ENCODE results near the gene CHRD.

Gene CHRD

GRCh38 chr3:184379358-184380184 is at the start of gene CHRD:
Gene CHRD (plus strand): TSS chr3:184380054. CDS start chr3:184380319, 265 bp downstream.
- no peak within 1 kb of the TSS for H3K27ac ChIP-seq (ENCODE audit: low read depth, low read length)
- H3K9ac ChIP-seq (ENCODE audit: low read depth in 1 of 2, low read length in 2 of 2): no peak within 1 kb of the TSS
- H3K9me3 ChIP-seq (ENCODE audit: control insufficient read depth in 1 of 2, low read length in 2 of 2): no peaks in the 10 kb centered on the region
- H3K36me3 ChIP-seq (ENCODE audit: control insufficient read depth in 1 of 2, insufficient read depth in 2 of 2, low read length in 2 of 2): no peaks in the 10 kb centered on the region
- peak within 1 kb of the TSS; percentile 29 to 53 for H3K4me3 ChIP-seq (ENCODE audit: low read depth in 1 of 2, low read length in 2 of 2)
- H3K4me1 ChIP-seq (ENCODE audit: control insufficient read depth in 1 of 2, insufficient read depth in 2 of 2, low read length in 2 of 2): peaks cover 21 to 24% of the 10 kb centered on the region in 2 donors
- H3K27me3 ChIP-seq (ENCODE audit: control insufficient read depth in 1 of 2, insufficient read depth in 2 of 2, low read length in 2 of 2): peaks cover 53 to 60% of the 10 kb centered on the region in 2 donors

- peaks cover 60 to 78% of the 10 kb centered on the region in 2 donors for H3K36me3 ChIP-seq (ENCODE audit: control insufficient read depth in 1 of 2, insufficient read depth in 2 of 2, low read length in 2 of 2)
- no peak overlapping the region for H3K27ac ChIP-seq (ENCODE audit: low read depth, low read length)
- H3K4me1 ChIP-seq (ENCODE audit: control insufficient read depth in 1 of 2, insufficient read depth in 2 of 2, low read length in 2 of 2): peaks cover 15 to 19% of the 10 kb centered on the region in 2 donors
- H3K27me3 ChIP-seq (ENCODE audit: control insufficient read depth in 1 of 2, insufficient read depth in 2 of 2, low read length in 2 of 2): no peaks in the 10 kb centered on the region
- no peak overlapping the region for H3K4me3 ChIP-seq (ENCODE audit: low read depth in 1 of 2, low read length in 2 of 2)
- no peaks in the 10 kb centered on the region for H3K9me3 ChIP-seq (ENCODE audit: control insufficient read depth in 1 of 2, low read length in 2 of 2)
- H3K9ac ChIP-seq (ENCODE audit: low read depth in 1 of 2, low read length in 2 of 2): no peak overlapping the region
These were observed 47.3 kb upstream of the CHRD start for GRCh38 chr3:184332370-184333090.

- no peaks in the 10 kb centered on the region for H3K27me3 ChIP-seq (ENCODE audit: control insufficient read depth in 1 of 2, insufficient read depth in 2 of 2, low read length in 2 of 2)
- H3K4me1 ChIP-seq (ENCODE audit: control insufficient read depth in 1 of 2, insufficient read depth in 2 of 2, low read length in 2 of 2): peaks cover 15 to 26% of the 10 kb centered on the region in 2 donors
- H3K36me3 ChIP-seq (ENCODE audit: control insufficient read depth in 1 of 2, insufficient read depth in 2 of 2, low read length in 2 of 2): peaks cover 55 to 72% of the 10 kb centered on the region in 2 donors
- no peak overlapping the region for H3K9ac ChIP-seq (ENCODE audit: low read depth in 1 of 2, low read length in 2 of 2)
- H3K27ac ChIP-seq (ENCODE audit: low read depth, low read length): no peak overlapping the region
- H3K4me3 ChIP-seq (ENCODE audit: low read depth in 1 of 2, low read length in 2 of 2): no peak overlapping the region
- H3K9me3 ChIP-seq (ENCODE audit: control insufficient read depth in 1 of 2, low read length in 2 of 2): no peaks in the 10 kb centered on the region
These were observed 46.7 kb upstream of the CHRD start for GRCh38 chr3:184333190-184333589.

- Histone ChIP-seq H3K9ac (ENCODE audit: low read depth in 1 of 2, low read length in 2 of 2) (no peak overlapping the region), H3K27ac (ENCODE audit: low read depth, low read length) (no peak overlapping the region), H3K36me3 (ENCODE audit: control insufficient read depth in 1 of 2, insufficient read depth in 2 of 2, low read length in 2 of 2) (peaks cover 50 to 66% of the 10 kb centered on the region in 2 donors), H3K27me3 (ENCODE audit: control insufficient read depth in 1 of 2, insufficient read depth in 2 of 2, low read length in 2 of 2) (no peaks in the 10 kb centered on the region), H3K4me1 (ENCODE audit: control insufficient read depth in 1 of 2, insufficient read depth in 2 of 2, low read length in 2 of 2) (peaks cover 15 to 31% of the 10 kb centered on the region in 2 donors), H3K4me3 (ENCODE audit: low read depth in 1 of 2, low read length in 2 of 2) (no peak overlapping the region), H3K9me3 (ENCODE audit: control insufficient read depth in 1 of 2, low read length in 2 of 2) (no peaks in the 10 kb centered on the region)
These were observed 46.2 kb upstream of the CHRD start for GRCh38 chr3:184333700-184334099.

- Histone ChIP-seq H3K9me3 (ENCODE audit: control insufficient read depth in 1 of 2, low read length in 2 of 2) (no peaks in the 10 kb centered on the region), H3K4me1 (ENCODE audit: control insufficient read depth in 1 of 2, insufficient read depth in 2 of 2, low read length in 2 of 2) (peaks cover 17 to 32% of the 10 kb centered on the region in 2 donors), H3K27me3 (ENCODE audit: control insufficient read depth in 1 of 2, insufficient read depth in 2 of 2, low read length in 2 of 2) (no peaks in the 10 kb centered on the region), H3K9ac (ENCODE audit: low read depth in 1 of 2, low read length in 2 of 2) (no peak overlapping the region), H3K36me3 (ENCODE audit: control insufficient read depth in 1 of 2, insufficient read depth in 2 of 2, low read length in 2 of 2) (peaks cover 42 to 57% of the 10 kb centered on the region in 2 donors), H3K27ac (ENCODE audit: low read depth, low read length) (no peak overlapping the region), H3K4me3 (ENCODE audit: low read depth in 1 of 2, low read length in 2 of 2) (no peak overlapping the region)
These were observed 45.2 kb upstream of the CHRD start for GRCh38 chr3:184334470-184335158.

GRCh38 chr3:184335291-184335660 is 44.6 kb upstream of the CHRD start:
- Histone ChIP-seq H3K27me3 (ENCODE audit: control insufficient read depth in 1 of 2, insufficient read depth in 2 of 2, low read length in 2 of 2) (no peaks in the 10 kb centered on the region), H3K36me3 (ENCODE audit: control insufficient read depth in 1 of 2, insufficient read depth in 2 of 2, low read length in 2 of 2) (peaks cover 39 to 51% of the 10 kb centered on the region in 2 donors), H3K4me1 (ENCODE audit: control insufficient read depth in 1 of 2, insufficient read depth in 2 of 2, low read length in 2 of 2) (peaks cover 17 to 32% of the 10 kb centered on the region in 2 donors), H3K9me3 (ENCODE audit: control insufficient read depth in 1 of 2, low read length in 2 of 2) (no peaks in the 10 kb centered on the region), H3K27ac (ENCODE audit: low read depth, low read length) (peak overlapping the region; percentile 95), H3K9ac (ENCODE audit: low read depth in 1 of 2, low read length in 2 of 2) (peak overlapping the region; percentile 80 to 86), H3K4me3 (ENCODE audit: low read depth in 1 of 2, low read length in 2 of 2) (peak overlapping the region; percentile 85 to 86)

GRCh38 chr3:184335661-184336546 is 44.0 kb upstream of the CHRD start:
- Histone ChIP-seq H3K36me3 (ENCODE audit: control insufficient read depth in 1 of 2, insufficient read depth in 2 of 2, low read length in 2 of 2) (peaks cover 38 to 46% of the 10 kb centered on the region in 2 donors), H3K27ac (ENCODE audit: low read depth, low read length) (peak overlapping the region; percentile 95), H3K27me3 (ENCODE audit: control insufficient read depth in 1 of 2, insufficient read depth in 2 of 2, low read length in 2 of 2) (no peaks in the 10 kb centered on the region), H3K4me3 (ENCODE audit: low read depth in 1 of 2, low read length in 2 of 2) (peak overlapping the region; percentile 85 to 86), H3K9ac (ENCODE audit: low read depth in 1 of 2, low read length in 2 of 2) (peak overlapping the region; percentile 80 to 86), H3K9me3 (ENCODE audit: control insufficient read depth in 1 of 2, low read length in 2 of 2) (no peaks in the 10 kb centered on the region), H3K4me1 (ENCODE audit: control insufficient read depth in 1 of 2, insufficient read depth in 2 of 2, low read length in 2 of 2) (peaks cover 18 to 32% of the 10 kb centered on the region in 2 donors)

GRCh38 chr3:184336547-184337398 is 43.1 kb upstream of the CHRD start:
- Histone ChIP-seq H3K4me1 (ENCODE audit: control insufficient read depth in 1 of 2, insufficient read depth in 2 of 2, low read length in 2 of 2) (peaks cover 26 to 40% of the 10 kb centered on the region in 2 donors), H3K9ac (ENCODE audit: low read depth in 1 of 2, low read length in 2 of 2) (peak overlapping the region; percentile 80 to 86), H3K4me3 (ENCODE audit: low read depth in 1 of 2, low read length in 2 of 2) (peak overlapping the region; percentile 85 to 86), H3K27ac (ENCODE audit: low read depth, low read length) (peak overlapping the region; percentile 95), H3K36me3 (ENCODE audit: control insufficient read depth in 1 of 2, insufficient read depth in 2 of 2, low read length in 2 of 2) (peaks cover 30 to 39% of the 10 kb centered on the region in 2 donors), H3K9me3 (ENCODE audit: control insufficient read depth in 1 of 2, low read length in 2 of 2) (no peaks in the 10 kb centered on the region), H3K27me3 (ENCODE audit: control insufficient read depth in 1 of 2, insufficient read depth in 2 of 2, low read length in 2 of 2) (no peaks in the 10 kb centered on the region)

- Histone ChIP-seq H3K9ac (ENCODE audit: low read depth in 1 of 2, low read length in 2 of 2) (peak within 1 kb of the TSS; percentile 80 to 86), H3K27me3 (ENCODE audit: control insufficient read depth in 1 of 2, insufficient read depth in 2 of 2, low read length in 2 of 2) (no peaks in the 10 kb centered on the region), H3K4me1 (ENCODE audit: control insufficient read depth in 1 of 2, insufficient read depth in 2 of 2, low read length in 2 of 2) (peaks cover 28 to 43% of the 10 kb centered on the region in 2 donors), H3K27ac (ENCODE audit: low read depth, low read length) (peak within 1 kb of the TSS; percentile 95), H3K4me3 (ENCODE audit: low read depth in 1 of 2, low read length in 2 of 2) (peak within 1 kb of the TSS; percentile 85 to 86), H3K36me3 (ENCODE audit: control insufficient read depth in 1 of 2, insufficient read depth in 2 of 2, low read length in 2 of 2) (peaks cover 24 to 36% of the 10 kb centered on the region in 2 donors), H3K9me3 (ENCODE audit: control insufficient read depth in 1 of 2, low read length in 2 of 2) (no peaks in the 10 kb centered on the region)
These were observed 42.5 kb upstream of the CHRD start, which contains the start of gene FAM131A for GRCh38 chr3:184337399-184337714. Gene FAM131A (plus strand): TSS chr3:184337600. CDS start chr3:184337631, 31 bp downstream.

Measured in duodenal mucosa (tissue), 2 donors.